PFSK-1 (cell line): Measurements from ENCODE around the gene RAP1GAP2.

Source experiments
- FOXP2 ChIP-seq: optimal IDR thresholded peaks from 2 replicates; pipeline ENCODE3; 2011; ENCODE audit warnings: borderline replicate concordance, control low read depth, inconsistent platforms; ENCODE audit not compliant: insufficient read depth; ENCODE audit errors: extremely low read length, extremely low read depth
- POLR2AphosphoS5 ChIP-seq: IDR thresholded peaks from 2 replicates; pipeline ENCODE4 v1.6.1; 2012; ENCODE audit warnings: low read depth, mild to moderate bottlenecking, control low read depth, low read length, moderate library complexity
- REST ChIP-seq, 2 experiments: IDR thresholded peaks; 2 replicates each; pipeline versions ENCODE4 v1.6.1 to v1.8.0; 2011 to 2012; ENCODE audit warnings: low read depth in 2 of 2, low read length in 2 of 2, control low read depth in 1 of 2, inconsistent platforms in 1 of 2, mild to moderate bottlenecking in 1 of 2, moderate library complexity in 1 of 2; ENCODE audit not compliant: insufficient read depth in 1 of 2
- SIN3A ChIP-seq: IDR thresholded peaks from 2 replicates; pipeline ENCODE4 v1.6.1; 2012; ENCODE audit warnings: mild to moderate bottlenecking, low read length, moderate library complexity, borderline replicate concordance; ENCODE audit not compliant: insufficient read depth
- TAF1 ChIP-seq: IDR thresholded peaks from 2 replicates; pipeline ENCODE4 v1.6.1; 2012; ENCODE audit warnings: low read length, control low read depth, borderline replicate concordance; ENCODE audit not compliant: insufficient read depth

The RAP1GAP2 gene

GRCh38 chr17:2926019-2926650, 129.9 kb downstream of the RAP1GAP2 start:
- TF ChIP-seq SIN3A (no peak), FOXP2 (no peak), TAF1 (no peak), REST (IDR thresholded peaks at IDR 0.05; ENCODE audit: insufficient read depth in 1 of 2, low read depth in 2 of 2, low read length in 2 of 2) (no peak), POLR2AphosphoS5 (no peak)

DNA sequence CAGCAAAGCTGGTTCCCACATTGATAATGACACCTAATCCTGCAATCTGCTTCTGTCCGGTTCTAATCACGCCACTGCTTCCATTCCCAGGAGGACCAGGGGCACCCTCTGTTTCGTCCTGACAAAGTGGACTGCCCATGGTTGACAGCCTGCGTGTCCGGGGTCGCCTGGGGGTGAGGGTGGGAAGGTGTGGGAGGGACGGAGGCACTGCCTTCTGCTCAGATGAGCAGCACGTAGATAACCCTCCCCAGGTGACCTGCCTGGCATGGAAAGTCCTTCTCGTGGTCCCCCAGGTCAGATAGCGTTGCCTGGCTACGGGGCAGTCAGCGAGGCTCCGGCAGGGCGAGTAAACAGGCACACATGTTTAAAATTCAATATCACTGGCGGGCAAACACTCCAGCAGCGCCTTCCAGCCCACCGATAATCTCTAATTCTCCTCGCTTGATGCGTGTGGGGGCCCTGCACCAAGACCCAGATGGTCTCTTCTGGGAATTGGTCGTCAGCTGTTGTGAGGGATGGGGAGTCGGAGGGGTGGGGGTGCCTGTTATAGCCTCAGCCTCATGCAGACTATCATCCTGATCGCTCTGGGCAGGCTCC, 132.2 kb downstream of the RAP1GAP2 start:
- no peak for TF ChIP-seq POLR2AphosphoS5
- TF ChIP-seq REST (IDR thresholded peaks at IDR 0.05; ENCODE audit: insufficient read depth in 1 of 2, low read depth in 2 of 2, low read length in 2 of 2): no peak
- no peak for TF ChIP-seq TAF1
- no peak for TF ChIP-seq SIN3A
- TF ChIP-seq FOXP2: no peak

GRCh38 chr17:2929881-2930533, 133.8 kb downstream of the RAP1GAP2 start:
- TF ChIP-seq REST (IDR thresholded peaks at IDR 0.05; ENCODE audit: insufficient read depth in 1 of 2, low read depth in 2 of 2, low read length in 2 of 2) (no peak), TAF1 (no peak), FOXP2 (no peak), SIN3A (no peak), POLR2AphosphoS5 (no peak)

GRCh38 chr17:2931876-2932275, 135.6 kb downstream of the RAP1GAP2 start:
- TF ChIP-seq SIN3A: no peak
- TF ChIP-seq FOXP2: no peak
- TF ChIP-seq TAF1: no peak
- TF ChIP-seq REST (IDR thresholded peaks at IDR 0.05; ENCODE audit: insufficient read depth in 1 of 2, low read depth in 2 of 2, low read length in 2 of 2): no peak
- no peak for TF ChIP-seq POLR2AphosphoS5
